HepG2 (cell line): ENCODE results near the gene RCC1. TPM values are rescaled to one million over a fixed set of nuclear protein-coding genes. Genes with fewer than 3 reads are reported as not detected.

Experiments
- ATAC-seq: fragments of 200-7000 bp; cut with Tn5 transposase; 3 replicates; pipeline ENCODE4 v1.9.1; 2020; ENCODE audit warnings: mild to moderate bottlenecking, moderate library complexity
- BruUV-seq: library from RNA; stranded (reverse); fragments of 400-500 nt; replicated peaks from 2 replicates; lab custom pipeline; 2021; lab: Mats Ljungman, UMichigan
- CTCF ChIA-PET: fragments of 300-600 bp; formaldehyde crosslinking; extraction: SDS; loops from one replicate; lab custom pipeline; 2021; ENCODE audit warnings: low total read pairs, inconsistent platforms, low intra/inter-chr PET ratio; lab: Yijun Ruan, JAX
- POLR2A ChIA-PET: fragments of 350-600 bp; sonication (Branson Sonifier 250); formaldehyde crosslinking; loops from one replicate; lab custom pipeline; 2020; ENCODE audit warnings: antibody characterized with exemption, inconsistent platforms; lab: Yijun Ruan, JAX
- DNase-seq: peaks from one replicate; pipeline ENCODE4 v3.0.0-alpha.2; 2015; ENCODE audit warnings: low spot score
- FAIRE-seq: peaks from 3 replicates; lab custom pipeline; 2011; peaks lifted over from hg19 to GRCh38; lab: Jason Lieb, UNC
- H2AFZ ChIP-seq: one replicate; pipeline ENCODE4 v1.6.1; 2011; ENCODE audit warnings: low read length, inconsistent platforms
- H3K27ac ChIP-seq: fragments of 300-600 bp; 3 replicates; pipeline ENCODE4 v1.8.0; 2011; ENCODE audit warnings: mixed run types, mild to moderate bottlenecking, mixed read lengths, low read length, inconsistent platforms; ENCODE audit not compliant: insufficient read depth; ENCODE audit errors: extremely low read length
- H3K27me3 ChIP-seq, 2 experiments: fragments of 200-600 bp in 1 of 2; 2 replicates in 1 of 2; 3 replicates in 1 of 2; pipeline versions ENCODE4 v1.6.0 to v1.8.0; 2011; ENCODE audit warnings: low read length in 2 of 2, mild to moderate bottlenecking in 2 of 2, moderate library complexity in 2 of 2, inconsistent platforms in 1 of 2; ENCODE audit not compliant: insufficient read depth in 2 of 2, control insufficient read depth in 1 of 2
- H3K36me3 ChIP-seq, 2 experiments: fragments of 200-600 bp in 1 of 2; replicated peaks in 1 of 2; 2 replicates in 1 of 2; 3 replicates in 1 of 2; pipeline versions ENCODE4 v1.5.1 to v1.8.0; 2011; ENCODE audit warnings: low read length in 2 of 2, inconsistent platforms in 1 of 2; ENCODE audit not compliant: insufficient read depth in 2 of 2, control insufficient read depth in 1 of 2
- H3K4me1 ChIP-seq: 2 replicates; pipeline ENCODE4 v1.5.1; 2012; ENCODE audit warnings: low read length, inconsistent platforms; ENCODE audit not compliant: insufficient read depth
- H3K4me2 ChIP-seq: 2 replicates; pipeline ENCODE4 v1.6.0; 2011; ENCODE audit warnings: low read depth, low read length, inconsistent platforms
- H3K4me3 ChIP-seq, 3 experiments: fragments of 200-600 bp in 1 of 3; sonication (generic), shearing (Covaris generic) in 1 of 3; replicated peaks in 1 of 3; 2 replicates each; pipeline ENCODE4 v1.5.1; 2011 to 2016; ENCODE audit warnings: low read length in 3 of 3, inconsistent platforms in 2 of 3, low read depth in 2 of 3, mild to moderate bottlenecking in 2 of 3, control low read depth in 1 of 3, mixed read lengths in 1 of 3; ENCODE audit not compliant: insufficient read depth in 1 of 3
- H3K79me2 ChIP-seq: one replicate; pipeline ENCODE4 v1.6.1; 2011; ENCODE audit warnings: low read length, inconsistent platforms; ENCODE audit not compliant: insufficient read depth
- H3K9ac ChIP-seq: 2 replicates; pipeline ENCODE4 v1.6.0; 2011; ENCODE audit warnings: mild to moderate bottlenecking, low read depth, low read length, inconsistent platforms; ENCODE audit not compliant: insufficient read depth
- H3K9me3 ChIP-seq: 2 replicates; pipeline ENCODE4 v1.5.1; 2012; ENCODE audit warnings: mild to moderate bottlenecking, low read length
- H4K20me1 ChIP-seq: 2 replicates; pipeline ENCODE4 v1.6.0; 2011; ENCODE audit warnings: inconsistent platforms, mild to moderate bottlenecking, low read length, moderate library complexity; ENCODE audit not compliant: insufficient read depth
- BCLAF1 ChIP-seq: fragments of 450-650 bp; IDR thresholded peaks from 2 replicates; pipeline ENCODE4 v1.6.1; 2017; ENCODE audit warnings: mild to moderate bottlenecking
- DMTF1 ChIP-seq: sonication (generic); formaldehyde crosslinking; IDR thresholded peaks from 2 replicates; pipeline ENCODE4 v1.4.0; 2020; ENCODE audit warnings: mild to moderate bottlenecking, missing genetic modification reagents
- SIX4 ChIP-seq: sonication (generic); formaldehyde crosslinking; IDR thresholded peaks from 2 replicates; pipeline ENCODE4 v1.4.0; 2020; ENCODE audit warnings: missing genetic modification reagents
- SMAD1 ChIP-seq: sonication (generic); formaldehyde crosslinking; IDR thresholded peaks from 2 replicates; pipeline ENCODE4 v1.4.0; 2020; ENCODE audit warnings: missing genetic modification reagents, low read depth, mild to moderate bottlenecking, borderline replicate concordance
- WIZ ChIP-seq: sonication (generic); formaldehyde crosslinking; IDR thresholded peaks from 2 replicates; pipeline ENCODE4 v1.5.1; 2020; ENCODE audit warnings: mild to moderate bottlenecking, missing genetic modification reagents
- ZBTB42 ChIP-seq: sonication (generic); formaldehyde crosslinking; IDR thresholded peaks from 2 replicates; pipeline ENCODE4 v1.5.0; 2020; ENCODE audit warnings: mild to moderate bottlenecking, missing genetic modification reagents
- ZBTB8A ChIP-seq: sonication (generic); formaldehyde crosslinking; IDR thresholded peaks from 2 replicates; pipeline ENCODE4 v1.4.0; 2020; ENCODE audit warnings: mild to moderate bottlenecking, low read depth, missing genetic modification reagents, borderline replicate concordance
- ZNF563 ChIP-seq: sonication (generic); formaldehyde crosslinking; IDR thresholded peaks from 2 replicates; pipeline ENCODE4 v1.8.0; 2022; ENCODE audit warnings: mild to moderate bottlenecking, moderate library complexity, missing genetic modification reagents
- ZNF781 ChIP-seq: sonication (generic); formaldehyde crosslinking; IDR thresholded peaks from 2 replicates; pipeline ENCODE4 v1.5.1; 2020; ENCODE audit warnings: borderline replicate concordance, mild to moderate bottlenecking, missing genetic modification reagents; ENCODE audit errors: not compliant biosample characterization
- WGBS: methylation state at CpG from one replicate; pipeline ENCODE4 v1.1.6; 2017; ENCODE audit warnings: low lambda C conversion rate; 5-methylcytosine and 5-hydroxymethylcytosine counted together
- in situ Hi-C: cut with HindIII; loops from 2 replicates; pipeline ENCODE4 v1.10.0; 2017; ENCODE audit warnings: low pct_unique_long_range_greater_than_20kb; ENCODE audit not compliant: extremely low pct_ligation_motif_present
- intact Hi-C: fragments of 100-400 bp; cut with micrococcal nuclease; formaldehyde crosslinking; loops from one replicate; pipeline ENCODE4 v1.10.0; 2022; ENCODE audit not compliant: unreplicated experiment
- polyA plus RNA-seq, 8 experiments: library from polyadenylated mRNA; depleted of rRNA in 3 of 8; stranded (reverse) in 7 of 8; unstranded in 1 of 8; fragments of >200 nt; fragmentation: Illumina TruSeq in 4 of 8; extraction: Trizol in 4 of 8; gene quantifications; 2 replicates each; pipeline versions ENCODE4 v1.2.1 to v1.2.3, GENCODE V29; 2011 to 2016; ENCODE audit warnings: low read depth in 4 of 8, missing spikeins in 1 of 8, mixed read lengths in 1 of 8; ENCODE audit not compliant: insufficient read depth in 1 of 8
- total RNA-seq, 5 experiments: library from RNA; depleted of rRNA; stranded (reverse); fragments of >200 nt; fragmentation: Illumina TruSeq; extraction: Trizol; gene quantifications; 2 replicates each; pipeline ENCODE4 v1.2.3, GENCODE V29; 2016; ENCODE audit warnings: low read depth in 1 of 5
- TF ChIP-seq, protein P1 (sequence below): sonication (generic); formaldehyde crosslinking; IDR thresholded peaks from 2 replicates; pipeline ENCODE4 v1.4.0; 2020; ENCODE audit warnings: mild to moderate bottlenecking, missing genetic modification reagents
- TF ChIP-seq, protein P2 (sequence below): IDR thresholded peaks from 2 replicates; pipeline ENCODE4 v1.6.1; 2016; ENCODE audit warnings: low read depth, missing genetic modification reagents, missing compliant biosample characterization

Gene RCC1
- total and polyA plus RNA-seq, 2 of the 13 experiments (the other 11 are each of a cell fraction or from before 2014, with no cell fraction given), result 47.2 to 80.8 TPM

DNA sequence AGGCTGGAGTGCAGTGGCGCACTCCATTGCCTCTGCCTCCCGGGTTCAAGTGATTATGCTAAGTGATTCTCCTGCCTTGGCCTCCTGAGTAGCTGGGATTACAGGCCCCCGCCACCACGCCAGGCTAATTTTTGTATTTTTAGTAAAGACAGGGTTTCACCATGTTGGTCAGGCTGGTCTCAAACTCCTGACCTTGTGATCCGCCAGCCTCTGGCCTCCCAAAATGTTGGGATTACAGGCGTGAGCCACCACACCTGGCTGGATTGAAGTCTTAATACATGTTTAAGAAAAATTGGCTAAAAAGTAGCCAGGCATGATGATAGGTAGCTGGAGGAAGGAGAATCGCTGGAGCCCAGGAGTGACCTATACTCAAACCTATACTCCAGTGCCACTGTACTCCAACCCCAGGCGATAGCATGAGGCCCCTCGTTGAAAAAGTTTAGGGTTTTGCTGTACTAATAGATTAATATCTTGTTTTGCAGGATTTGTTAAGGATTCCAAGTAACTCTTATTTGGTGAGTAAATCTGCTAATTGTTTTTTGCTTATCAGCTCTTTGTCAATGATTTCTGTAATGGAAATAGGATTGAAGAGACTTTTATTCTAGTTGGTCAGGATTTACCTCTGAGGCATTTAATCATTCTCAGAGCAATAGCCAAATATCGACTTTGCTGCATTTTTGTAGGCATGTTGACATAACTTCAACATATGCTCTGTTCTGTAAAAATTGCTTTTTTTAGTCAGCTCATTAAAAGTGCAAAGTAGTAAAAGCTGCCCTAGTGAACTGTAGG is 2.0 kb downstream of the RCC1 start:
- H3K4me2 ChIP-seq, result peak overlapping the region; percentile 88
- peaks cover 49% of the 10 kb centered on the region for H3K79me2 ChIP-seq
- ATAC-seq (no peak), DNase-seq (no peak), FAIRE-seq (no peak)
- no peak overlapping the region for H2AFZ ChIP-seq
- H3K27ac ChIP-seq, result peak overlapping the region; percentile 86
- H3K27me3 ChIP-seq, result no peaks in the 10 kb centered on the region; a peak in 1 of 5 replicates
- peak overlapping the region; percentile 95 to 97 (median 96) for H3K4me3 ChIP-seq
- no peaks in the 10 kb centered on the region for H3K9me3 ChIP-seq
- peaks cover 50% of the 10 kb centered on the region for H3K4me1 ChIP-seq
- intact Hi-C loops (no loop called here), in situ Hi-C loops (no loop called here)
- BruUV-seq, result no TSS peak
- peaks cover 11 to 52% of the 10 kb centered on the region in 2 experiments for H3K36me3 ChIP-seq
- CTCF ChIA-PET, result no interaction called here
- H4K20me1 ChIP-seq, result peaks cover 41% of the 10 kb centered on the region
- WGBS, result under 1% methylated on average over 10 of the region's 10 CpGs
- POLR2A ChIA-PET, result interaction anchor here (0.6 to 5.8 kb wide), 16 partner anchors 11 to 377 kb away, joined by 3 to 62 read pairs (median 3); partner anchors contain the start of genes GMEB1, RAB42, RNU11 and TAF12
- peak overlapping the region; percentile 99 for H3K9ac ChIP-seq
- TF ChIP-seq, protein P1, sequence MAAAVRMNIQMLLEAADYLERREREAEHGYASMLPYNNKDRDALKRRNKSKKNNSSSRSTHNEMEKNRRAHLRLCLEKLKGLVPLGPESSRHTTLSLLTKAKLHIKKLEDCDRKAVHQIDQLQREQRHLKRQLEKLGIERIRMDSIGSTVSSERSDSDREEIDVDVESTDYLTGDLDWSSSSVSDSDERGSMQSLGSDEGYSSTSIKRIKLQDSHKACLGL (CRISPR knock-in tag), result no peak
- TF ChIP-seq, protein P2, sequence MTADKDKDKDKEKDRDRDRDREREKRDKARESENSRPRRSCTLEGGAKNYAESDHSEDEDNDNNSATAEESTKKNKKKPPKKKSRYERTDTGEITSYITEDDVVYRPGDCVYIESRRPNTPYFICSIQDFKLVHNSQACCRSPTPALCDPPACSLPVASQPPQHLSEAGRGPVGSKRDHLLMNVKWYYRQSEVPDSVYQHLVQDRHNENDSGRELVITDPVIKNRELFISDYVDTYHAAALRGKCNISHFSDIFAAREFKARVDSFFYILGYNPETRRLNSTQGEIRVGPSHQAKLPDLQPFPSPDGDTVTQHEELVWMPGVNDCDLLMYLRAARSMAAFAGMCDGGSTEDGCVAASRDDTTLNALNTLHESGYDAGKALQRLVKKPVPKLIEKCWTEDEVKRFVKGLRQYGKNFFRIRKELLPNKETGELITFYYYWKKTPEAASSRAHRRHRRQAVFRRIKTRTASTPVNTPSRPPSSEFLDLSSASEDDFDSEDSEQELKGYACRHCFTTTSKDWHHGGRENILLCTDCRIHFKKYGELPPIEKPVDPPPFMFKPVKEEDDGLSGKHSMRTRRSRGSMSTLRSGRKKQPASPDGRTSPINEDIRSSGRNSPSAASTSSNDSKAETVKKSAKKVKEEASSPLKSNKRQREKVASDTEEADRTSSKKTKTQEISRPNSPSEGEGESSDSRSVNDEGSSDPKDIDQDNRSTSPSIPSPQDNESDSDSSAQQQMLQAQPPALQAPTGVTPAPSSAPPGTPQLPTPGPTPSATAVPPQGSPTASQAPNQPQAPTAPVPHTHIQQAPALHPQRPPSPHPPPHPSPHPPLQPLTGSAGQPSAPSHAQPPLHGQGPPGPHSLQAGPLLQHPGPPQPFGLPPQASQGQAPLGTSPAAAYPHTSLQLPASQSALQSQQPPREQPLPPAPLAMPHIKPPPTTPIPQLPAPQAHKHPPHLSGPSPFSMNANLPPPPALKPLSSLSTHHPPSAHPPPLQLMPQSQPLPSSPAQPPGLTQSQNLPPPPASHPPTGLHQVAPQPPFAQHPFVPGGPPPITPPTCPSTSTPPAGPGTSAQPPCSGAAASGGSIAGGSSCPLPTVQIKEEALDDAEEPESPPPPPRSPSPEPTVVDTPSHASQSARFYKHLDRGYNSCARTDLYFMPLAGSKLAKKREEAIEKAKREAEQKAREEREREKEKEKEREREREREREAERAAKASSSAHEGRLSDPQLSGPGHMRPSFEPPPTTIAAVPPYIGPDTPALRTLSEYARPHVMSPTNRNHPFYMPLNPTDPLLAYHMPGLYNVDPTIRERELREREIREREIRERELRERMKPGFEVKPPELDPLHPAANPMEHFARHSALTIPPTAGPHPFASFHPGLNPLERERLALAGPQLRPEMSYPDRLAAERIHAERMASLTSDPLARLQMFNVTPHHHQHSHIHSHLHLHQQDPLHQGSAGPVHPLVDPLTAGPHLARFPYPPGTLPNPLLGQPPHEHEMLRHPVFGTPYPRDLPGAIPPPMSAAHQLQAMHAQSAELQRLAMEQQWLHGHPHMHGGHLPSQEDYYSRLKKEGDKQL (CRISPR knock-in tag), result no peak
- TF ChIP-seq SMAD1 (CRISPR knock-in tag) (no peak), ZNF781 (no peak), ZBTB42 (no peak), SIX4 (CRISPR knock-in tag) (no peak), BCLAF1 (no peak), ZBTB8A (CRISPR knock-in tag) (no peak), ZNF563 (0 out of 2 replicates have a peak, but pooled peaks have one; percentile 27), DMTF1 (CRISPR knock-in tag) (no peak), WIZ (no peak)
